GM21619 (cell line): ENCODE results near the gene TBC1D9.
A peak's percentile ranks its signal among the peaks of the same experiment; 100 is the strongest.
"Not testable (repeated sequence)": the region's sequence is repeated elsewhere in the genome, so short reads cannot be mapped to it uniquely, and the experiment has no call there.

Experiments used
- ATAC-seq: cut with Tn5 transposase; IDR thresholded peaks from one replicate; pipeline ENCODE4 v1.9.1; 2021; ENCODE audit not compliant: unreplicated experiment

Gene TBC1D9

DNA sequence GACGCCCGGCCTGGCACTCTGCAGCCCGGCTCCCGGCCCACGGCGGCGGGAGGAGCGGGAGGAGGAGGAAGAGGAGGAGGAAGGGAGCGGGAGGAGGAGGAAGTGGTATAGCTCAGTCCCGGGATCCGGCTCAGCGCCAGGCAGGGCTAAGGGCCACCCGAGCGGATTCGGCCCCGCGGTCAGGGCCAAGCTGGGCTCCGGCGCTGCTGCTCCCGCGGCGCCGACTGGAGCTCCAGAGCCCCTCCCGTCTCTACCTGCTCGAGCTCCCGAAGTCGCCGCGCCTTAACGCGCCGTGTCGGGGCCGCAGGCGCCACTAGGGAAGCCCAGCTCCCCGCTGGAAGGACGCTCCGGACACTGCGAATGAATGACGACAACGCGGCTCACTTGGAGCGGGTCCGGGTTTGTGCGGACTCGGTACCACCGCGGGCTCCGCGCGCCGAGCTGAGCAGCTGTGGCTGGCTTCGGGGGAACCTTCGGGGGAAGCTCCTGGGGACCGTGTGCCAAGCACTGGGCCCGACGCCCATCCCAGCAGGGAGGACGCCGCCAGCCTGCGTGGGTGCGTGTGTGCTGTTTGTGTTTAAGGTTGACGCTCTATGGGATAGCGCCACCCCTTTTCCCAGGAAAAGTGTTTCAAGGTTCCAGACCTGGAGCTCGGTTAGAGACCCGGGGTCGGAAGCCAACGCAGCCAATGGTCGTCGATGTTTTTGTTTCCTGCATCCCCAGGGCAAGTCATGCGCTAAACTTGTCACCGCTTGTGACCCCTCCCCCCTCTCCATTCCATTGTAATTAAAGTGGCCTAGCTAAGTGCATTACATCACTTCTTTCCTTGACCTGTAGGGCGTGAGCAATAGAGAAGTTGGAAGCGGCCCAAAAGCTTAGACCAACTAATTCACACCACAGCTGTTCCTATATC lies at the start of gene TBC1D9:
TBC1D9 (minus strand) TSS at position 67 of the 913 bp plus-strand sequence. CDS start 340 bp downstream, outside the sequence.
- peak; percentile 39 for ATAC-seq

DNA sequence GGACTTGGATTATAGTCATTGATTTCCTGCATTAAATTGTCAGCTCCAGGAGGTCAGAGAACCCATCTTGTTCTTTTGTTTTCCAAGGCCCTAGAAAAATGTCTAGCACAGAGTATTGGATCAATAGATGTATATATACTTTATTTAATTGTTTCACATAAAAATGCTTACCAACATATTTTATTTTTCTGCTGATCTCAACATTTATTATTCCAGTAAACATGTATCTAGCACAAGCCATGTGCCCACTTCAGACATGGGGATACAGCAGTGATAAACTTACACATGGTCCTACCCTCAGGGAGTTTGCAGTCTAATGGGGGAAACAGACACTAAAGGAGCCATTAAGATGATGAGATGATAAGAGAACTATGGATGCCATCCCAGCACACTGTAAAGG lies 49.1 kb upstream of the TBC1D9 start:
- ATAC-seq = no peak

DNA sequence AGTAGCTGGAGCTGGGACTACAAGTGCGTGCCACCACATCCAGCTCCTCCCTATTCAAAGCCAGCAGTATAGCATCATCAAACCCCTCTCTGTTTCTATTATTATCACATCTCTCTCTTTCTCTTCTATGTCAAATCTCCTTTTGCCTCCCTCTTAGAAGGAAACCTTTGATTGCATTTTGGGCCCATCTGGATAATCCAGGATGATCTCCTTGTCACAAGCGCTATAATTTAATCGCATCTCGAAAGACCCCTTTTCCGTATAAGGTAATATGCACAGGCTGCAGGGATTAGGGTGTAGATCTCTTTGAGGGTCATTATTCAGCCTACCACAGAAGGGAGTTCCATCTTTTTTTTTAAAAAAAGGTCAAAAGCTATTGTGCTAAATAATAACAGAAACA lies 46.4 kb upstream of the TBC1D9 start:
- no peak for ATAC-seq

DNA sequence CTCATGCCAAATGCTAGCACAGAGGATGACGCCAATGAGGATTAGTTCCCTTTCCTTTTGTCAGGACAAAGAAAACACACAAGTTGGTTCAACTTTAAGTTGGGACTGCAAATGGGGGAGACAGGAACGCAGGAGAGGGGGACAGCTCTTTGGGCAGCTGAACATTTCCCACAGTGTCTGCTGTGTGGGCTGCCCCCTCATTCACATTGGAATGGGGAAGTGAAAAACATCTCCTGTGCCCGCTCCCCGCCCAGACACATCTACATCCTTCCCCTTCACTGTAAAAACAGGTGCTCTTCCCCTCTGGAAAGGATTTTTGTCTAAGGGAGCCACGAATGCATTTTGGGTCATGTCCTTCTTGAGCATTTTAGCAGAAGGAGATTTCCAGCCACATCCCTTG lies 44.5 kb upstream of the TBC1D9 start:
- ATAC-seq = no peak

DNA sequence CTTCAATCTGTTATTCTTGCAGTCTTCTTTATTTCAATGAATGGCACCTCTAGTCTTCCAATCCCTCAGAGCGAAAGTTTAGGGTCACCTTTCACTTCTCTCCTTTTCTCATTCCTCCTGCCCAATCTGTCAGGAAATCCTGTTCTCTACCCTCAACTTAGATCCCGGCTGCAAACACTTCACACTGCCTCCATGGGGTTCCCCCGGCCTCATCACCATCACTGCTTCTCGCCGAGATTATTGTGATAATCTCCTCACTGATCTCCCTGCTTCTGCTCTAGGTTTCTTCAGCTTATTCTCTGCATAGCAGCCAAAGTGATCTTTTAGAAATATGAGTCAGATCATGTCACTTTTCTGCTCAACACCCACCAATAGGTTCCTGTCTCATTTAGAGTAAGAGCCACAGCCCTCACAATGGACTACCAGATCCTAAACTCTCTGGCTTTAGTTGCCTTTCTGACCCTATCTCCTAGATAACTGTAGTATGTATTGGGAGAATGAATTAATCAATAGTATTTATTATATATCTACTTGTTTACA lies 43.6 kb upstream of the TBC1D9 start:
- ATAC-seq = no peak

DNA sequence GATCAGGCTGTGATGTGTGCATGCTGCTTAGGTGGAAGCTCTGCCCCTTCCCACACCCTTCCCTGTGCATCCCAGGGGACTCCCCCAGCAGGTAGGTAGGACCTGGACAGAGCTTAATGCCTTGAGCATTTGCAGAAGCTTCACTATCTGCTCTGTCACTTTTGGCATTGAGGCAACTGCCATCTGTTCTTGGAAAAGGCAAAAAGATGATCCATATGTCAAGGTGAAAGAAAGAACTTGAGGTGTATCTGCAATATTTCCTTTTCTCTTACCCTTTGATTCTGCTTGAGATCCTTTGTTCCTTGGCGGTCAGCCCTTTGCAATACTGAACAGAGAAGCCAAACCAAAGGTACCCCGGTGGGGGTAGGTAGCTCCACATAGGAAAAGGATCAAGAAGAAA lies 37.1 kb upstream of the TBC1D9 start:
- no peak for ATAC-seq

DNA sequence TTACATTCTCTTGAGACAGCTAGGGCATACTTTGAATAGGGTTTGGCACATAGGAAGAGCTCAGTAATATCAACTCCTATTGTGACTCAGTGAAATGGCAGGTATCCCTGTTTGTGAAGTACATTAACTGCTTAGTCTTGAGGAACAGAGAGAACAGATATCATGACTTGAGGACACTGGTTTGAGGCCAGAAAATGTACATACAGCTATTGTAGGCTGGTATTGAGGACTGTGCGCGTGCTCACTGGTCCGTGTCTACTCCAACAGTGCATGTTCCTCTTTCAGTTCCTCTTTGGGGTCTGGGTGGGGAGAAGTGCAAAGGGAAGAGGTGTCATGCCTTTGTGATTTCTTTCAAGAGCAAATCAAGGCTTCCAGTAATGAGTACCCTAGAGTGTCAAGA lies 34.6 kb upstream of the TBC1D9 start:
- ATAC-seq = peak; percentile 84

DNA sequence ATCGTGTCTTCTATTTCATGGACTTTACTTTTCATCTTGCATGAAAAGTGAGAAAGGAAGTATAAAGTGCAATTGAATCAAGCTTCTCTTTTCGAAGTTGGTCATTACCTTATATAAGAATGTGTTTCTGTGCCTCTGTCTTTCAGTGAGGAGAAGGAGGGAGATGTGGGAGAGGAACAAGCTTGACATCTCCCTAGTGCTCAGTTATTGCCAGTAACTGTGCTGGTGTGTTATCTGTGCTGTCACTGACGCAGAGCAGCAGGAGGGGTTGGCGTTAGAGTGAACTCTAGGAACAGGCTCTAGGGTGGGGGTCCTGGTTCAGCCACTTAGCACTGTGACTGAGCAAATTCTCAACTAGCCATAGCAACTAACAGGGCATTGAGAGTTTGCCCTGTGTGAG lies 34.0 kb upstream of the TBC1D9 start:
- no peak for ATAC-seq

DNA sequence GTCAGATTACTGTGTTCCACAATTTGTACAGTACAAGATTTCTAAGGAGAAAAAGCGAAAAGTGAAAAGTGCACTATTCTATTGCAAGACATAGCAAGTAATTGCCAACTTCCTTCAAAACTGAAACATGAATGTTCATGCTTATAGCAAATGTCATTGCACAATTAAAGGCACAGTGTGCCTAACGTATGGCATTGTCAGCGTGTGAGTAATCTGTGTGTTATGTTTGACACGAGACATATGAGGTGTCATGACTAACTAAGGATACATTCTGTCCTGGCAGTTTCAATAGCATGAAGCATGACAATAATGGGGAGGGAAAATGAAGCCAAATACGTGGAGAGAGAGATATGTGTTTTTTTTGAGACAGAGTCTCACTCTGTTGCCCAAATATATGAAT lies 33.6 kb upstream of the TBC1D9 start:
- ATAC-seq = peak; percentile 36

DNA sequence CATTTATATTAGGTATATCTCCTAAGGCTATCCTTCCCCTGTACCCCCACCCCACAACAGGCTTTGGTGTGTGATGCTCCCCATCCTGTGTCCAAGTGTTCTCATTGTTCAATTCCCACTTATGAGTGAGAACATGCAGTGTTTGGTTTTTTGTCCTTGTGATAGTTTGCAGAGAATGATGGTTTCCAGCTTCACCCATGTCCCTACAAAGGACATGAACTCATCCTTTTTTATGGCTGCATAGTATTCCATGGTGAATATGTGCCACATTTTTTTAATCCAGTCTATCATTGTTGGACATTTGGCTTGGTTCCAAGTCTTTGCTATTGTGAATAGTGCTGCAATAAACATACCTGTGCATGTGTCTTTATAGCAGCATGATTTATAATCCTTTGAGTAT lies 26.6 kb upstream of the TBC1D9 start:
- not testable (repeated sequence) for ATAC-seq

DNA sequence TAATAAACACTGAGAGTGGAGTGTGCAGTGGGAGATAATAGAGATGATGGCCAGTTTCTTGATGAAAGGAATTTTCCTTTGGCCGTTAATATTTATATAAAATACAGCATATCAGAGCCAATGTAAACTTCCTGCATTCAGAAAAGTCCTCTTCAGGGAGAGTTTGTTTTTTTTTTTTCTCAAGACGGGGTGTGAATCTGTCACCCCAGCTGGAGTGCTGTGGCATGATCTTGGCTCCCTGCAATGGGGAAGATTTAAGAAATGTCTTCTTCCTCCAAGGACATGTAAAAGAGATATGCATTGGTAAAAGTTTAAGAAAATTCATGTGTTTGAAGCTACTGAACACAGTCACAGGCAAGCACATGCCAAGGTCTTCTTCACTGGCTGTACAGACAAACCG lies 25.4 kb upstream of the TBC1D9 start:
- no peak for ATAC-seq

DNA sequence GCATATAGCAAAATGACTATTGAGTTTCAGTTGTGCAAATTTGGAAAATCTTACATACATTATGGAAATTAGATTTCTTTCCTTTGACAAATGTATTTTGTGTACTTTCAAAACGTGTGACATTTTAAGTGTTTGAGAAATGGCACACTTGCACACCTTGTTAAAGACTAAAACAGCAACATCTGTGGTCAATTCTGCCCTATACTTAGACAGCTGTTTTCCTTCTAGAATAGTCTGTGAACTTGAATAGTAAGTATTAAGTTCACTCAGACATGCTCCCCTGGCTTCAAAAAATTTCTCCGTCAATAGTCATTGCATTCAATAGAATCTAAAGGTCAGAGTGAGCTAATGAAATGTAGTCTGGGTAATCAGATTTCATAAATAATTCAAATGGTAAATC lies 21.7 kb upstream of the TBC1D9 start:
- no peak for ATAC-seq

DNA sequence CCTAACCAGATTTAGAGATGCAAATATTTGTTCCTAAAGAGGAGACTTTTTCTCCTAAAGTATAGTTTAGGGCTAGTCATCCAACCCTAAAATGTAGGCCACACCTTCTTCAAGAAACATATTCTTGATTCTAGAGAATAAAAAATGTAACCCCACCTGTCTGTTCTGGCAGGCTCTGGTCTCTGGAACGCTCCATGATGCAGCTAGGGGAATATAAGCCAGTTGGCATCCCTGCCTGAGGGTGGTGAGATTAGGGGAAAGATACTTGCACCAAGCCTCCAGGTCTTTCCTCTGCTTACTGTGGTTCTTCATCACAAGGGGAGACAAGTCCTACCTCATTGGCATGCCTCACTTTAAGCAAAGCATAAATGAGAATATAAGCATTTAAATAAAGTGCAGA lies 21.2 kb upstream of the TBC1D9 start:
- no peak for ATAC-seq

DNA sequence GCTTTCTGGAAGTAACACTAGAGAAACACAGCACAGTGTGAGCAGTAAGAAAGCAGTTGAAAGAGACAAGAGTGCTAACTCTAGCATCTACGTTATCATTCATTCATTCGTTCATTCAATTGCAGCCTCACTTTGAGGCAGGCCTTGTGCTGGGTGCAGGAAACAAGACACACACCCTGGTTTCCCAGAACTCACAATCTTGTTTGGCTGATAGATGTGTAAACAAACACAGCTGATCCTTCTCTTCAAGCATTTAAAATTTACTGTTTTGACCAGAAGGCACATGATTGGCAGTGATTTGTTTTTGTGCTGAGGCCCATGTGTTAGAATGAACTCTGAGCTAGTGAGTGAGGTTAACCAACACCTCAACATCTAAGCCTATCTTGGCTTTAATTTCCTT lies 20.4 kb upstream of the TBC1D9 start:
- ATAC-seq = no peak

DNA sequence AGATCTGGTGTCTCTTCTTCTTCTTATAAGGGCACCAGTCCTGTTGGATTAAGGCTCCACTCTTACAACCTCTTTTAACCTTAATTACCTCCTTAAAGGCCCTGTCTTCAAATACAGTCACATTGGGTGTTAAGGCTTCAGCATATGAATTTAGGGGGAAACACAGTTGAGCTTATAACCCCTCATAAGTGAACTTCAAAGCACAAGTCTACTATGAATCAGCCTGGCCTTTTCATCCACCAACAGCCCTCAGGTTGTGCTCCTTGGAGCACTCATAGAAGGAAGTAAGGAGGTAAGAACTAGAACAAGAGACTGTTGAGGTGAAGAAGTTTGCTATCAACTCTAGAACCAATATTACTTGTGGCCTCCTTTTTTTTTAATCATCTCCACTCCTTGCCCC lies 18.8 kb upstream of the TBC1D9 start:
- no peak for ATAC-seq

DNA sequence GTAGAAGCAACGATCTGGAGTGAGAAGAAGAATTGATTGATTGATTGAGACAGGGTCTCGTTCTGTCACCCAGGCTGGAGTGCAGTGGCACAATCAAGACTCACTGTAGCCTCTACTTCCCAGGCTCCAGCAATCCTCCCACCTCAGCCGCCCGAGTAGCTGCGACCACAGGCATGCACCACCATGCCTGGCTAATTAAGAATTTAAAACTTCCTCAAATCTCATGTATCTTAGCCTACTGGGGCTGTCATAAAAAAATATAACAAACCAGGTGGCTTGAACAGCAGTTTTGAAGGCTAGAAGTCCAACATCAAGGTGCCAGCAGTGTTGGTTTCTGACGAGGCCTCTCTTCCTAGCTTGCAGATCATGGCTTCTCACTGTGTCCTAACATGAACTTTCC lies 18.3 kb upstream of the TBC1D9 start:
- no peak for ATAC-seq

DNA sequence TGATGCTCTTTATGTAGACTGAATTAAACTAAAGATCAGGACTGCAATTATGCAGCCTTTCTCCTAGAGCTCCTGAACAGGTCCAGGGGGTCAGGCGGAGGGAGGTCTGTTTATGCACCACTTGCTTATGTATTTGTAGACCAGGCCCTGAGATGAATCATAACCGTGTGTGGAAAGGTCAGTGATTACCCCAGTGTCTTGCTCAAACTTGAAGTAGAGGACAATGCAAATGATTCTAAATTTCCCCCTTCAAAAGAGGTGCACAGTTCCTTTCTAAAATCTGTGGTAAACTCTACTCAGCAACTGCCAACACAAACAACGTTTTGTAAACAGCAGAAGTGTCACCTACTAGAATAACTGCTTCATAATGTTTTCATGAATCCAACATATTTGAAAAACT lies 13.0 kb upstream of the TBC1D9 start:
- peak; percentile 53 for ATAC-seq

DNA sequence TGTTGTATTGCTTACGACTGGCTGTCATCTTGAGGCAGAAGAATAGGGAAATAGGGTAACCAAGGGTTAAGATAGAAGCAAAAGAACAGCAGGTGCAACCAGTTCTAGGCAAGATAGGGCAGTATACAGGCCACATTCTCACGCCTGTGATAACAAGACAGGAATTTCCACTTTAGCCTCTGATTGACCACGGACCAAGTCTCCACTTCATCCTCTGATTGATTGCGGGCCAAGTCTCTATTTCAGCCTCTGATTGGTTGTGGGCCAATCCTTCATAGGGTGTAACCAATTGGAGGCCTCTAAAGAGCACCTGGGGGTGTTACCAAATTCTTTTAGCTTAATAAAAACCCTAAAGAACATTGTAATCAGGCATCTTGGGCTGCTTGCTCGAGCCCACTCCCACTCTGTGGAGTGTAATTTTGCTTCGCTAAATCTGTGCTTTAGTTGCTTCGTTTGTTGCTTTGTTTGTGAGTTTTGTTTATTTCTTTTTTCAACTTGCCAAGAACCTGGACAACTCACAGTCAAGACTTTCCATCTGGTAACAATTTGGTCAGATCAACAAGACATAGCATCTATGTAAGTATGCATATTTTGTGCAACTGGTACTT lies 8.7 kb upstream of the TBC1D9 start:
- no peak for ATAC-seq

DNA sequence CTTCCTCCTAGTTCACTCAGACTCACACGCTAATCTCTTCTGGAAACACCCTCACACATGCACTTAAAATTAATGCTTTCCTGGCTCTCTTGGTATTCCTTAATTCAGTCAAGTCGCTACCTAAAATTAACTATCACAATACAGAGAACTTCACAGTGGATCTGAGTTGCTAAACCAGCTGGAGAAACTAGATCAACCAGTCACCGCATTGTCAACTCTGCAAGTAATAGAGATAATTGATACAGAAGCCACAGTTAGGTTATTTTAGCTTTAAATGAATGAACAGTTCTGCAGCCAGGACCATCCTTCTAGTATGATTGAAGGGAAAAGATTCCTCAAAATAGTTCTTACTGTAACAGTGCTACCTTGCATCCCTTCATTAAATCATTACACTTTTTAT lies 6.0 kb upstream of the TBC1D9 start:
- ATAC-seq = no peak

DNA sequence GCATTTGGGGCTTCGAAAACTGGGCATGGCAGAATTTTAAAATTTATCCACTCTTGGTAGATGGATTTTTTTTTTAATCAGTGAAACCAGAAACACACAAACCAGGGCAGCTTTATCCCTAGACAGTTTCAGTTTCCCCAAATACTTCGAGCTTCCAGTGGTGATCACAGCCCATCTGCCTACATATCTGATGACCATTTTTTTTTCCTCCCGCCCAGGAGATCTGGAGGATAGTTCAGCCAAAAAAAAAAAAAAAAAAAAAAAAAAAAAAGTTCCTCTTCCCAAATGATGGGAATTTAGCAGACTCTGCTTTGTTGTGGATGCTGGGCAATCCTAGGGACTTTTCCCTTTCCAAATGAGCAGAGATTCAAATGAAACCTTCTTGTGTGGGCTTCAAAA lies 1.0 kb upstream of the TBC1D9 start:
- ATAC-seq = no peak

DNA sequence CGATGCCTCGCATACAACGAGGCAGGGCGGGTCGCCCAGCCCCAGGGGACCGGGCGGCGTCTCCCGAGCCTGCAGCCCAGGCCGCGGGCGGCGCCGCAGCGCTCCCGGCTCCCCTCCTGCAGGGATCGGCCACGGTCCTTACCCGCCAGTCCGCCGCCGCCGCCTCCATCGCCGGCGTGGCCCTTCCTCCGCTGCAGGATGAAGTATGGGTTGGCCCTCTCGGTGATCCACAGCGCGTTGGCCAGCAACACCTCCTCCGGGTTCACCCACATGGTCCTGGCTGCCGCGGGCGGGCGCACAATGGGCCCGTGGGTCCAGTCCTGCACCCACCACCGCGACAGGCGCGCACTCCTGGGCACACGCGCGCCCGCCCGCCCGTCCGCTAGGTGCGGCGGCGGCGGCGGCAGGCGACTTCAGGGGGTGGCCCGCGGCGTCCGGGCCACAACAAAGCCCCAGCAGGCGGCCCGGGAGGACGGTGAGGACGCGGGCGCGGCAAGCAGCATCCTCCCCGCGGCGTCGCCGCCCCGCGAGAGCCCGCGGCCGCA lies 339 bp downstream of the TBC1D9 start:
- peak; percentile 54 for ATAC-seq
